NCI-H510A (cell line): Measurements from ENCODE around the gene RALGAPA1.
"Not testable (repeated sequence)": the region's sequence is repeated elsewhere in the genome, so short reads cannot be mapped to it uniquely, and the experiment has no call there.

ENCODE experiments used
- DNase-seq: peaks from one replicate; lab custom pipeline; 2025; lab: John Stamatoyannopoulos, UW

RALGAPA1 gene

GRCh38 chr14:35808638-35809563, at the start of gene RALGAPA1:
Gene RALGAPA1, minus strand, starts transcription at chr14:35809295. Its CDS starts 460 bp downstream, at chr14:35808835.
- DNase-seq = peak; percentile 97

GRCh38 chr14:35858521-35859209, 49.6 kb upstream of the RALGAPA1 start:
- DNase-seq = no peak

- no peak for DNase-seq
Observed at GRCh38 chr14:35855876-35856481, 46.9 kb upstream of the RALGAPA1 start.

GRCh38 chr14:35854696-35855270, 45.7 kb upstream of the RALGAPA1 start:
- no peak for DNase-seq

GRCh38 chr14:35853225-35853624, 44.1 kb upstream of the RALGAPA1 start:
- DNase-seq = no peak

- DNase-seq = no peak
Observed at GRCh38 chr14:35851823-35852222, 42.7 kb upstream of the RALGAPA1 start.

- DNase-seq = no peak
Observed at GRCh38 chr14:35849122-35849521, 40.0 kb upstream of the RALGAPA1 start.

GRCh38 chr14:35847636-35848035, 38.5 kb upstream of the RALGAPA1 start:
- DNase-seq = peak; percentile 2

- DNase-seq = no peak
Observed at GRCh38 chr14:35844494-35844893, 35.4 kb upstream of the RALGAPA1 start.

- not testable (repeated sequence) for DNase-seq
Observed at GRCh38 chr14:35842245-35842644, 33.1 kb upstream of the RALGAPA1 start.

- not testable (repeated sequence) for DNase-seq
Observed at GRCh38 chr14:35841704-35842103, 32.6 kb upstream of the RALGAPA1 start.

- DNase-seq = no peak
Observed at GRCh38 chr14:35835208-35835982, 26.3 kb upstream of the RALGAPA1 start.

- DNase-seq = no peak
Observed at GRCh38 chr14:35829449-35829848, 20.4 kb upstream of the RALGAPA1 start.

- no peak for DNase-seq
Observed at GRCh38 chr14:35827678-35828472, 18.8 kb upstream of the RALGAPA1 start.

GRCh38 chr14:35826952-35827416, 17.9 kb upstream of the RALGAPA1 start:
- DNase-seq = no peak

GRCh38 chr14:35826218-35826951, 17.3 kb upstream of the RALGAPA1 start, which contains the start of gene BRMS1L:
Gene BRMS1L, plus strand, starts transcription at chr14:35826338. Its CDS starts 179 bp downstream, at chr14:35826517.
- DNase-seq = peak; percentile 99

- DNase-seq = no peak
Observed at GRCh38 chr14:35825968-35826217, 16.8 kb upstream of the RALGAPA1 start.

GRCh38 chr14:35824446-35825165, 15.5 kb upstream of the RALGAPA1 start:
- DNase-seq = not testable (repeated sequence)

- DNase-seq = no peak
Observed at GRCh38 chr14:35822501-35822900, 13.4 kb upstream of the RALGAPA1 start.
